GM19328 (cell line): ENCODE data around the gene KCNQ4.

ENCODE experiments used
- ATAC-seq: cut with Tn5 transposase; IDR thresholded peaks from one replicate; pipeline ENCODE4 v1.9.1; 2021; ENCODE audit warnings: mild to moderate bottlenecking, moderate library complexity; ENCODE audit not compliant: unreplicated experiment

Gene KCNQ4

GRCh38 chr1:40857737-40858136 lies 74.2 kb downstream of the KCNQ4 start:
- ATAC-seq = no peak

- ATAC-seq = no peak
Measured at GRCh38 chr1:40858856-40859416, 75.3 kb downstream of the KCNQ4 start.

- no peak for ATAC-seq
Measured at GRCh38 chr1:40860706-40861223, 77.2 kb downstream of the KCNQ4 start.

- no peak for ATAC-seq
Measured at GRCh38 chr1:40861224-40862003, 77.8 kb downstream of the KCNQ4 start.

- peak; percentile 91 for ATAC-seq
Measured at GRCh38 chr1:40862008-40862863, 78.6 kb downstream of the KCNQ4 start, which contains the start of gene CITED4. TSS of gene CITED4 (minus strand) at chr1:40862363. CDS start at chr1:40862127, 236 bp downstream.

GRCh38 chr1:40868051-40868723 lies 84.6 kb downstream of the KCNQ4 start:
- no peak for ATAC-seq

- no peak for ATAC-seq
Measured at GRCh38 chr1:40870135-40870728, 86.6 kb downstream of the KCNQ4 start.

- ATAC-seq = no peak
Measured at GRCh38 chr1:40872276-40872675, 88.7 kb downstream of the KCNQ4 start.

- ATAC-seq = no peak
Measured at GRCh38 chr1:40873863-40874472, 90.4 kb downstream of the KCNQ4 start.

- no peak for ATAC-seq
Measured at GRCh38 chr1:40876436-40876761, 92.8 kb downstream of the KCNQ4 start.

GRCh38 chr1:40876891-40877290 lies 93.3 kb downstream of the KCNQ4 start:
- ATAC-seq = no peak

- no peak for ATAC-seq
Measured at GRCh38 chr1:40877698-40878097, 94.1 kb downstream of the KCNQ4 start.

- ATAC-seq = no peak
Measured at GRCh38 chr1:40878906-40879305, 95.3 kb downstream of the KCNQ4 start.

- ATAC-seq = no peak
Measured at GRCh38 chr1:40879482-40880175, 96.0 kb downstream of the KCNQ4 start.

GRCh38 chr1:40880813-40881549 lies 97.4 kb downstream of the KCNQ4 start:
- no peak for ATAC-seq

- ATAC-seq = no peak
Measured at GRCh38 chr1:40884055-40884795, 100.6 kb downstream of the KCNQ4 start.

- ATAC-seq = no peak
Measured at GRCh38 chr1:40886318-40887011, 102.9 kb downstream of the KCNQ4 start.

GRCh38 chr1:40887012-40887378 lies 103.4 kb downstream of the KCNQ4 start:
- ATAC-seq = no peak
